GM23338 (cell line): ENCODE results near the gene SORBS2. TPM values are rescaled to one million over a fixed set of nuclear protein-coding genes. Genes with fewer than 3 reads are reported as not detected.

Experiments
- ATAC-seq: fragments of 200-7000 bp; cut with Tn5 transposase; 3 replicates; pipeline ENCODE4 v1.9.1; 2020
- DNase-seq: peaks from one replicate; pipeline ENCODE4 v3.0.0-alpha.2; 2015; ENCODE audit warnings: low spot score
- H2AFZ ChIP-seq: fragments of 200-600 bp; sonication (generic); 2 replicates; pipeline ENCODE4 v1.8.0; 2016; ENCODE audit warnings: antibody characterized with exemption, mild to moderate bottlenecking, moderate library complexity
- H3F3A ChIP-seq: fragments of 200-600 bp; sonication (generic); replicated peaks from 2 replicates; pipeline ENCODE4 v1.8.0; 2017; ENCODE audit warnings: antibody characterized with exemption, mixed run types, low read depth
- H3K27ac ChIP-seq: fragments of 200-600 bp; sonication (generic); 2 replicates; pipeline ENCODE4 v1.6.1; 2016; ENCODE audit warnings: low read depth
- H3K27me3 ChIP-seq: fragments of 200-600 bp; sonication (generic); 2 replicates; pipeline ENCODE4 v1.8.0; 2016; ENCODE audit warnings: mild to moderate bottlenecking, mixed run types, moderate library complexity; ENCODE audit not compliant: insufficient read depth
- H3K36me3 ChIP-seq: fragments of 200-600 bp; sonication (generic); 2 replicates; pipeline ENCODE4 v1.8.0; 2016; ENCODE audit warnings: mild to moderate bottlenecking; ENCODE audit not compliant: insufficient read depth
- H3K4me1 ChIP-seq: fragments of 200-600 bp; sonication (generic); 2 replicates; pipeline ENCODE4 v1.8.0; 2016; ENCODE audit warnings: mild to moderate bottlenecking, moderate library complexity; ENCODE audit not compliant: insufficient read depth
- H3K4me2 ChIP-seq: fragments of 200-600 bp; sonication (generic); 2 replicates; pipeline ENCODE4 v1.7.1; 2017; ENCODE audit warnings: mixed run types
- H3K4me3 ChIP-seq: fragments of 200-600 bp; sonication (generic); 2 replicates; pipeline ENCODE4 v1.6.1; 2016; ENCODE audit warnings: mixed run types
- H3K79me2 ChIP-seq: fragments of 200-600 bp; sonication (generic); replicated peaks from 2 replicates; pipeline ENCODE4 v1.8.0; 2017; ENCODE audit warnings: mild to moderate bottlenecking; ENCODE audit not compliant: insufficient read depth
- H3K9me2 ChIP-seq: fragments of 200-600 bp; sonication (generic); 2 replicates; pipeline ENCODE4 v1.8.0; 2017; ENCODE audit not compliant: insufficient read depth
- H4K20me1 ChIP-seq: fragments of 200-600 bp; sonication (generic); replicated peaks from 2 replicates; pipeline ENCODE4 v1.8.0; 2017; ENCODE audit warnings: mild to moderate bottlenecking; ENCODE audit not compliant: insufficient read depth
- H3K27ac Mint-ChIP-seq: 2 replicates; pipeline ENCODE4 v1.8.0; 2020; ENCODE audit warnings: inconsistent platforms, mild to moderate bottlenecking, moderate library complexity, mixed read lengths
- H3K27me3 Mint-ChIP-seq: 3 replicates; pipeline ENCODE4 v1.8.0; 2022; ENCODE audit warnings: low read depth, mild to moderate bottlenecking, moderate library complexity, mixed read lengths, inconsistent platforms; ENCODE audit not compliant: insufficient read depth, poor library complexity
- H3K36me3 Mint-ChIP-seq: 3 replicates; pipeline ENCODE4 v1.8.0; 2021; ENCODE audit warnings: low read depth, mild to moderate bottlenecking, inconsistent platforms, moderate library complexity, mixed read lengths
- H3K4me1 Mint-ChIP-seq: 3 replicates; pipeline ENCODE4 v1.8.0; 2020; ENCODE audit warnings: mild to moderate bottlenecking, inconsistent platforms, mixed read lengths
- H3K4me3 Mint-ChIP-seq: 3 replicates; pipeline ENCODE4 v1.8.0; 2021; ENCODE audit warnings: moderate library complexity, mild to moderate bottlenecking, inconsistent platforms, mixed read lengths
- H3K9me3 Mint-ChIP-seq: 3 replicates; pipeline ENCODE4 v1.8.0; 2020; ENCODE audit warnings: moderate library complexity, mild to moderate bottlenecking, inconsistent platforms, mixed read lengths
- ETS1 ChIP-seq: IDR thresholded peaks from 2 replicates; pipeline ENCODE4 v1.6.1; 2016; ENCODE audit warnings: antibody characterized with exemption
- EZH2 ChIP-seq: fragments of 200-600 bp; sonication (generic); IDR thresholded peaks from one replicate; pipeline ENCODE4 v1.8.0; 2017; ENCODE audit warnings: antibody characterized with exemption, mild to moderate bottlenecking, low read depth; ENCODE audit not compliant: unreplicated experiment
- EZH2phosphoT487 ChIP-seq: fragments of 200-600 bp; sonication (generic); IDR thresholded peaks from one replicate; pipeline ENCODE4 v1.8.1; 2018; ENCODE audit warnings: antibody characterized with exemption; ENCODE audit not compliant: unreplicated experiment
- JUNB ChIP-seq: IDR thresholded peaks from one replicate; pipeline ENCODE4 v1.6.1; 2016; ENCODE audit warnings: antibody characterized with exemption; ENCODE audit not compliant: unreplicated experiment
- NANOG ChIP-seq: IDR thresholded peaks from 2 replicates; pipeline ENCODE4 v1.6.1; 2016; ENCODE audit warnings: antibody characterized with exemption, borderline replicate concordance
- POLR2AphosphoS5 ChIP-seq: IDR thresholded peaks from 2 replicates; pipeline ENCODE4 v1.6.1; 2016; ENCODE audit warnings: antibody characterized with exemption, low read depth
- REST ChIP-seq: IDR thresholded peaks from one replicate; pipeline ENCODE4 v1.6.1; 2018; ENCODE audit warnings: antibody characterized with exemption; ENCODE audit not compliant: unreplicated experiment
- STAT1 ChIP-seq: IDR thresholded peaks from one replicate; pipeline ENCODE4 v1.6.1; 2016; ENCODE audit warnings: antibody characterized with exemption; ENCODE audit not compliant: unreplicated experiment
- ZNF114 ChIP-seq: fragments of 250-450 bp; sonication (Bioruptor Pico); IDR thresholded peaks from 2 replicates; pipeline ENCODE4 v1.5.0; 2020; ENCODE audit warnings: mild to moderate bottlenecking, moderate library complexity
- ZNF331 ChIP-seq: fragments of 250-450 bp; sonication (Bioruptor Pico); IDR thresholded peaks from 2 replicates; pipeline ENCODE4 v1.5.0; 2020; ENCODE audit warnings: low read depth, mild to moderate bottlenecking, moderate library complexity
- ZNF462 ChIP-seq: fragments of 250-450 bp; sonication (Bioruptor Pico); IDR thresholded peaks from 2 replicates; pipeline ENCODE4 v1.5.0; 2020; ENCODE audit warnings: mild to moderate bottlenecking, moderate library complexity
- polyA plus RNA-seq: library from polyadenylated mRNA; unstranded; fragments of >200 nt; fragmentation: Nextera tagmentation; extraction: Ambion mirVana; gene quantifications from 2 replicates; pipeline ENCODE4 v1.2.1, GENCODE V29; 2016
- total RNA-seq: library from RNA; depleted of rRNA; stranded (reverse); fragments of >200 nt; shearing (Covaris generic); gene quantifications from 2 replicates; pipeline ENCODE4 v1.2.3, GENCODE V29; 2014
- TF ChIP-seq, protein P1 (sequence below), 2 experiments: fragments of 200-600 bp in 1 of 2; sonication (generic) in 1 of 2; conservative IDR thresholded peaks; 2 replicates each; pipeline versions ENCODE4 v1.5.1 to v1.6.1; 2016 to 2017; ENCODE audit warnings: antibody characterized with exemption in 2 of 2, low read depth in 2 of 2, mild to moderate bottlenecking in 2 of 2, moderate library complexity in 1 of 2

The SORBS2 gene
- total and polyA plus RNA-seq, 2 experiments from 2014 or later, result 17.8 to 27.6 TPM

GRCh38 chr4:185833055-185833598 lies 21.1 kb upstream of the SORBS2 start (continued):
- TF ChIP-seq ZNF462 (CRISPR knock-in tag) (no peak), EZH2phosphoT487 (no peak)

DNA sequence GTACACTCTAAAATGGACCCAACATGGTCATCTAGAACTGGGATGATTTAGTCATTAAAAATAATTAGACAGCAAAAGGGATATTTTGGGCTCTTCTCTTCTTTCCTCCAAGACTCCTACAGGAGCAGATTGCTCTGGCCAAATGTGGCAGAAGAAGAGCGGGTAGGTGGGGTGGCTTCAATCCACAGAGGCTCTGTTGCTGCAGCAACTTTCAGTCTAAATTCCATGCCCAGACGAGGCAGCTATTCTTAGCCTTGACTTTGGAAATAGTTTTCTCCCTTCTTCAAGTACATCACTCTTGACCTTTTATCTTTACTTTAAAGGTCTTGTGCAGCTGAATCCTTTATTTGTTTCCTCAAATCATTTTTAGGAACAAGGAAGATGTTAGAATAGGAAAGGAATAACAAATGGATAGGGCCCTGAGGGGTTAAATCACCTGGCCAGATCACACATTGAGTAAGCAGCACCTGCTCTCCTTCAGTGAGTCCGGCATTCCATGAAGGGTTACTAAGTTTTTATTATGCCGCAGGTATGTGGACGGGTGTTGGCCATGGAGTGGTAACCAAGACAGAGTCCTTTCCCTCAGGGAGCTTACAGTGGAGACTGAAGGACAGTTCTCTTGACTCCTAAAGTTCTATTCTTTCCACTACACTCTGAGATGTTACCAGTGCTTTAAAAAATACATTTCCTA lies 19.3 kb upstream of the SORBS2 start:
- DNase-seq (no peak), ATAC-seq (no peak)
- Mint-ChIP-seq H3K4me1 (peaks cover 19% of the 10 kb centered on the region), H3K27me3 (peaks cover 5% of the 10 kb centered on the region), H3K27ac (no peak overlapping the region), H3K36me3 (peaks cover 5% of the 10 kb centered on the region; the same call in 1 of the 3 replicates), H3K9me3 (no peaks in the 10 kb centered on the region), H3K4me3 (no peak overlapping the region)
- H3K79me2 ChIP-seq, result no peaks in the 10 kb centered on the region
- no peak overlapping the region for H3K4me2 ChIP-seq
- H3K4me1 ChIP-seq, result peaks cover 22% of the 10 kb centered on the region
- H4K20me1 ChIP-seq, result no peaks in the 10 kb centered on the region
- no peak overlapping the region for H3K27ac ChIP-seq
- H2AFZ ChIP-seq, result no peak overlapping the region
- TF ChIP-seq ZNF114 (CRISPR knock-in tag) (no peak), POLR2AphosphoS5 (no peak), NANOG (no peak), EZH2 (no peak), ZNF331 (CRISPR knock-in tag) (no peak), JUNB (no peak), REST (no peak), ETS1 (no peak), STAT1 (no peak), EZH2phosphoT487 (no peak)
- TF ChIP-seq, protein P1, sequence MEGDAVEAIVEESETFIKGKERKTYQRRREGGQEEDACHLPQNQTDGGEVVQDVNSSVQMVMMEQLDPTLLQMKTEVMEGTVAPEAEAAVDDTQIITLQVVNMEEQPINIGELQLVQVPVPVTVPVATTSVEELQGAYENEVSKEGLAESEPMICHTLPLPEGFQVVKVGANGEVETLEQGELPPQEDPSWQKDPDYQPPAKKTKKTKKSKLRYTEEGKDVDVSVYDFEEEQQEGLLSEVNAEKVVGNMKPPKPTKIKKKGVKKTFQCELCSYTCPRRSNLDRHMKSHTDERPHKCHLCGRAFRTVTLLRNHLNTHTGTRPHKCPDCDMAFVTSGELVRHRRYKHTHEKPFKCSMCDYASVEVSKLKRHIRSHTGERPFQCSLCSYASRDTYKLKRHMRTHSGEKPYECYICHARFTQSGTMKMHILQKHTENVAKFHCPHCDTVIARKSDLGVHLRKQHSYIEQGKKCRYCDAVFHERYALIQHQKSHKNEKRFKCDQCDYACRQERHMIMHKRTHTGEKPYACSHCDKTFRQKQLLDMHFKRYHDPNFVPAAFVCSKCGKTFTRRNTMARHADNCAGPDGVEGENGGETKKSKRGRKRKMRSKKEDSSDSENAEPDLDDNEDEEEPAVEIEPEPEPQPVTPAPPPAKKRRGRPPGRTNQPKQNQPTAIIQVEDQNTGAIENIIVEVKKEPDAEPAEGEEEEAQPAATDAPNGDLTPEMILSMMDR (conservative IDR thresholded peaks at IDR 0.05; ENCODE audit: low read depth in 2 of 2), result no peak
- peaks cover 21% of the 10 kb centered on the region for H3K9me2 ChIP-seq
- no peaks in the 10 kb centered on the region for H3K36me3 ChIP-seq
- H3K27me3 ChIP-seq, result no peaks in the 10 kb centered on the region
- no peak overlapping the region for H3K4me3 ChIP-seq
- H3F3A ChIP-seq, result no peaks in the 10 kb centered on the region
